GM21515 (cell line): ENCODE results near the gene ATAD3B.
"Not testable (repeated sequence)": the region's sequence is repeated elsewhere in the genome, so short reads cannot be mapped to it uniquely, and the experiment has no call there.

ENCODE experiments used
- ATAC-seq: cut with Tn5 transposase; IDR thresholded peaks from one replicate; pipeline ENCODE4 v1.9.1; 2021; ENCODE audit not compliant: unreplicated experiment

Gene ATAD3B

GRCh38 chr1:1450616-1451015 is 20.9 kb upstream of the ATAD3B start:
- ATAC-seq, result not testable (repeated sequence)

GRCh38 chr1:1451696-1452364 is 19.7 kb upstream of the ATAD3B start:
- ATAC-seq, result no peak

GRCh38 chr1:1452365-1452739 is 19.2 kb upstream of the ATAD3B start:
- not testable (repeated sequence) for ATAC-seq

GRCh38 chr1:1452882-1453281 is 18.7 kb upstream of the ATAD3B start:
- no peak for ATAC-seq

- not testable (repeated sequence) for ATAC-seq
Observed at GRCh38 chr1:1454286-1455056, 17.1 kb upstream of the ATAD3B start.

- ATAC-seq, result no peak
Observed at GRCh38 chr1:1455366-1455884, 16.1 kb upstream of the ATAD3B start.

GRCh38 chr1:1455934-1456333 is 15.6 kb upstream of the ATAD3B start:
- ATAC-seq, result not testable (repeated sequence)

GRCh38 chr1:1456683-1457255 is 14.8 kb upstream of the ATAD3B start:
- not testable (repeated sequence) for ATAC-seq

GRCh38 chr1:1459156-1459555 is 12.4 kb upstream of the ATAD3B start:
- not testable (repeated sequence) for ATAC-seq

- not testable (repeated sequence) for ATAC-seq
Observed at GRCh38 chr1:1459711-1460110, 11.9 kb upstream of the ATAD3B start.

- ATAC-seq, result no peak
Observed at GRCh38 chr1:1460540-1461130, 10.9 kb upstream of the ATAD3B start.

- ATAC-seq, result no peak
Observed at GRCh38 chr1:1461721-1462317, 9.7 kb upstream of the ATAD3B start.

- no peak for ATAC-seq
Observed at GRCh38 chr1:1462318-1462966, 9.1 kb upstream of the ATAD3B start.

GRCh38 chr1:1463312-1463711 is 8.3 kb upstream of the ATAD3B start:
- no peak for ATAC-seq

- ATAC-seq, result not testable (repeated sequence)
Observed at GRCh38 chr1:1468196-1468985, 3.2 kb upstream of the ATAD3B start.

- ATAC-seq, result no peak
Observed at GRCh38 chr1:1470626-1471388, 758 bp upstream of the ATAD3B start.

- ATAC-seq, result not testable (repeated sequence)
Observed at GRCh38 chr1:1472053-1472876, 700 bp downstream of the ATAD3B start.

- not testable (repeated sequence) for ATAC-seq
Observed at GRCh38 chr1:1476011-1476410, 4.4 kb downstream of the ATAD3B start.
